ENCODE data around the gene MEMO1.

The MEMO1 gene

DNA sequence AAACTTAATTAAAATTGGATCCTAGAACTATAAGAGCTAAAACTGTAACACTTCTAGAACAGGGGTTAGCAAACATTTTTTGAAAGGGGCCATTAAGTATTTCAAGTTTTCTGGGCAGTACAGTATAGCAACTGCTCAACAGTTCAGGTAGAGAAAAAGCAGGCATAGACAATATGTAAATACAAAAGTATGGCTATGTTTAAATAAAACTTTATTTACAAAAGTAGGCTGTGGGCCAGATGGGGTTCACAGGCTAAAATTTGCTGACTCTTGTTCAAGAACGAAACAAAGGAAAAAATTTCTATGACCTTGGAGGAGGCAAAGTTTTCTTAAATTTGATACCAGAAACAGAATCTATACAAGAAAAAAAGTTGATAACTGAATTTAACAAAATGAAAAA is 114.5 kb downstream of the MEMO1 start:
- Histone ChIP-seq H3K4me3 (replicated peaks; ENCODE audit: low read depth, low read length) (no peak overlapping the region), H3K36me3 (ENCODE audit: control insufficient read depth, insufficient read depth, low read length) (no peaks in the 10 kb centered on the region; the same call in 1 of the 2 replicates), H3K27me3 (replicated peaks; ENCODE audit: control insufficient read depth, insufficient read depth, low read length) (no peaks in the 10 kb centered on the region)
- TF ChIP-seq, protein P1, sequence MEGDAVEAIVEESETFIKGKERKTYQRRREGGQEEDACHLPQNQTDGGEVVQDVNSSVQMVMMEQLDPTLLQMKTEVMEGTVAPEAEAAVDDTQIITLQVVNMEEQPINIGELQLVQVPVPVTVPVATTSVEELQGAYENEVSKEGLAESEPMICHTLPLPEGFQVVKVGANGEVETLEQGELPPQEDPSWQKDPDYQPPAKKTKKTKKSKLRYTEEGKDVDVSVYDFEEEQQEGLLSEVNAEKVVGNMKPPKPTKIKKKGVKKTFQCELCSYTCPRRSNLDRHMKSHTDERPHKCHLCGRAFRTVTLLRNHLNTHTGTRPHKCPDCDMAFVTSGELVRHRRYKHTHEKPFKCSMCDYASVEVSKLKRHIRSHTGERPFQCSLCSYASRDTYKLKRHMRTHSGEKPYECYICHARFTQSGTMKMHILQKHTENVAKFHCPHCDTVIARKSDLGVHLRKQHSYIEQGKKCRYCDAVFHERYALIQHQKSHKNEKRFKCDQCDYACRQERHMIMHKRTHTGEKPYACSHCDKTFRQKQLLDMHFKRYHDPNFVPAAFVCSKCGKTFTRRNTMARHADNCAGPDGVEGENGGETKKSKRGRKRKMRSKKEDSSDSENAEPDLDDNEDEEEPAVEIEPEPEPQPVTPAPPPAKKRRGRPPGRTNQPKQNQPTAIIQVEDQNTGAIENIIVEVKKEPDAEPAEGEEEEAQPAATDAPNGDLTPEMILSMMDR (IDR thresholded peaks at IDR 0.05; ENCODE audit: insufficient read depth, low read length, poor library complexity, severe bottlenecking): no peak
- DNase-seq (ENCODE audit: extremely low read depth, insufficient read length): no peak

DNA sequence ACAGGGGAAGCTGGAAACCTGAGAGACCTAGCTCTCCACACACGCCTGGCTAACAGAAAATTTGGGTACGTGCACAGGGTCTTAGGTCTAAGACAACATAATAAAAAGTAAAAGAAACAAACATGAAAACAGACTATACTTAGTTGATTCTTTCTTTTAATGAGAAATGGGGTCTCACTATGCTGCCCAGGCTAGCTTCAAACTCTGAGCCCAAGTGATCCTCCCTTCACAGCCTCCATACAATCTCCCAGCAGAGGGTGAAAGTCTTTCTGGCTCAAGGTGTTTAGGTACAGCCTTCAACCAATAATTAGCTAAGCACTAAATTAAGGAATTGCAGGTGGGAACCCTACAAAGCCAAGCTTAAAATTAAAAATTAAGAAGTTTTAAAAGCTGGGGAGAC is 116.2 kb downstream of the MEMO1 start:
- Histone ChIP-seq H3K27me3 (replicated peaks; ENCODE audit: control insufficient read depth, insufficient read depth, low read length) (no peaks in the 10 kb centered on the region), H3K4me3 (replicated peaks; ENCODE audit: low read depth, low read length) (no peak overlapping the region), H3K36me3 (ENCODE audit: control insufficient read depth, insufficient read depth, low read length) (no peaks in the 10 kb centered on the region; the same call in 1 of the 2 replicates)
- no peak for DNase-seq (ENCODE audit: extremely low read depth, insufficient read length)
- TF ChIP-seq, protein P1 (IDR thresholded peaks at IDR 0.05; ENCODE audit: insufficient read depth, low read length, poor library complexity, severe bottlenecking): no peak

GRCh38 chr2:31893094-31893493 is 117.7 kb downstream of the MEMO1 start:
- Histone ChIP-seq H3K36me3 (ENCODE audit: control insufficient read depth, insufficient read depth, low read length) (no peaks in the 10 kb centered on the region; the same call in 1 of the 2 replicates), H3K27me3 (replicated peaks; ENCODE audit: control insufficient read depth, insufficient read depth, low read length) (no peaks in the 10 kb centered on the region), H3K4me3 (replicated peaks; ENCODE audit: low read depth, low read length) (no peak overlapping the region)
- TF ChIP-seq, protein P1 (IDR thresholded peaks at IDR 0.05; ENCODE audit: insufficient read depth, low read length, poor library complexity, severe bottlenecking): no peak
- no peak for DNase-seq (ENCODE audit: extremely low read depth, insufficient read length)

DNA sequence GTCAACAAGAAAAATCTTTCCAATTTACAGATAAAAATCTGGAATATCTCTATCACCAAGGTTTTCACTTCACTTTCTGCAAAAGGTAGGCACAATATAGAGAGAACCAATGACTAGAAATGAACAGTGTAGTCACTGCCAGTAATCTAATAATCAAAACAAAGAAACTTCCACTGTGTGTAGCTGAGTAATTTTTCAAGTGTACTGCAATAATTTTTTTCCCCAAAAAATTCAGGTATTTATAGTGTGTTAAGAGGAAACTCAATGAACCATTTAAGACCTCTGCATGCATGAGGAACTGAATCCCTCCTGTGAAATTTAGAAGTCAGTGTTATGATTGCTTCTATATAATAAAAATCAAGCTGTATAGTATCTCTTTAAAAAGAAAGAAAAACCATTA is 121.8 kb downstream of the MEMO1 start:
- no peak for DNase-seq (ENCODE audit: extremely low read depth, insufficient read length)
- Histone ChIP-seq H3K27me3 (replicated peaks; ENCODE audit: control insufficient read depth, insufficient read depth, low read length) (no peaks in the 10 kb centered on the region), H3K36me3 (ENCODE audit: control insufficient read depth, insufficient read depth, low read length) (no peaks in the 10 kb centered on the region; the same call in 1 of the 2 replicates), H3K4me3 (replicated peaks; ENCODE audit: low read depth, low read length) (no peak overlapping the region)
- TF ChIP-seq, protein P1 (IDR thresholded peaks at IDR 0.05; ENCODE audit: insufficient read depth, low read length, poor library complexity, severe bottlenecking): no peak

DNA sequence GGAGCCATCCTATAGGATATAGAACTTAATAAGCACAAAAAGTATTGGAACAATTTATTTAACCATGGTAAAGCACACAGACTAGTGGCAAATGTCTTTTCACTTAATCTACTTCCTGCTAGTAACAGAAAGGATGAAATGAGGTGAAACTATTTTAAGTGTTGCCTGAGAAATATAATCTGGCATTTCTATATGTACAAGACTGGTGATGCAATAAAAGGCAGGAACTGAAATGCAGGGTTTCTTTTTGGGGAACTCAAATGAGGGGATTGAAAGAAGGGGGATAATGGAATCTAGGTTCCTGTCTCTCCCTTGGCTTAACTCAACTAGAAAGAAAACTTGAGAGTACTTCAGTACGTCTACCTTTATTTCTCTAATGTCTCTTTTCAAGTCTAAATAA is 122.3 kb downstream of the MEMO1 start:
- no peak for DNase-seq (ENCODE audit: extremely low read depth, insufficient read length)

More for the DNA sequence above, 122.3 kb downstream of the MEMO1 start:
- TF ChIP-seq, protein P1 (IDR thresholded peaks at IDR 0.05; ENCODE audit: insufficient read depth, low read length, poor library complexity, severe bottlenecking): no peak
- Histone ChIP-seq H3K27me3 (replicated peaks; ENCODE audit: control insufficient read depth, insufficient read depth, low read length) (no peaks in the 10 kb centered on the region), H3K36me3 (ENCODE audit: control insufficient read depth, insufficient read depth, low read length) (no peaks in the 10 kb centered on the region), H3K4me3 (replicated peaks; ENCODE audit: low read depth, low read length) (no peak overlapping the region)
